HG03469 (cell line): ENCODE data around the gene LRMDA.
"Not testable (repeated sequence)": the region's sequence is repeated elsewhere in the genome, so short reads cannot be mapped to it uniquely, and the experiment has no call there.

Source experiments
- ATAC-seq: cut with Tn5 transposase; IDR thresholded peaks from one replicate; pipeline ENCODE4 v1.9.1; 2021; ENCODE audit warnings: mild to moderate bottlenecking, moderate library complexity, moderate number of reproducible peaks; ENCODE audit not compliant: unreplicated experiment

LRMDA gene

GRCh38 chr10:76576276-76576962 is 1145.0 kb downstream of the LRMDA start:
- no peak for ATAC-seq

- no peak for ATAC-seq
Measured at GRCh38 chr10:76577455-76577854, 1146.0 kb downstream of the LRMDA start.

- no peak for ATAC-seq
Measured at GRCh38 chr10:76581506-76582256, 1150.3 kb downstream of the LRMDA start.

- ATAC-seq = no peak
Measured at GRCh38 chr10:76582531-76582930, 1151.1 kb downstream of the LRMDA start.

- no peak for ATAC-seq
Measured at GRCh38 chr10:76583711-76584161, 1152.3 kb downstream of the LRMDA start.

GRCh38 chr10:76584466-76584865 is 1153.0 kb downstream of the LRMDA start:
- not testable (repeated sequence) for ATAC-seq
